ENCODE measurements around the gene OR51A7.

OR51A7 gene

DNA sequence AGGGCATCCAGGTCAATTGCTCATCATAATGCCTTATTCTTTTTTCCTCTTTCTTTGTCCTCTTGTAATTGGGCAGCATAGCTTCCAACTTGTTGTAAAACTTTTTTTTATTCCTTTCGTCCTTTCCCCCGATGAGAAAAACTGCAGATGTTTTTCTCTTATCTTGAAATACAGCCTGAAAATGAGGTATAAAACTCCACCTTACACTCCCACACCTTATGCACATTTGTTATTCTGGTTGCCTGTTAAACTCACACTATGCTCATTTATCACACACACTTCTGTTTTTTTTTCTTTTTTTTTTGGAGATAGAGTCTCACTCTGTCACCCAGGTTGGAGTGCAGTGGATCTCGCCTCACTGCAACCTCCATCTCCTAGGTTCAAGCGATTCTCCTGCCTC is 53.8 kb downstream of the OR51A7 start:
- Histone ChIP-seq H3K4me3 (ENCODE audit: low read depth in 1 of 2, low read length in 2 of 2) (no peak overlapping the region), H3K4me2 (ENCODE audit: insufficient read depth, low read length) (no peak overlapping the region), H3K27me3 (ENCODE audit: insufficient read depth, low read length, poor library complexity) (no peaks in the 10 kb centered on the region), H3K36me3 (ENCODE audit: insufficient read depth, low read length) (no peaks in the 10 kb centered on the region), H4K20me1 (ENCODE audit: insufficient read depth, low read length) (no peaks in the 10 kb centered on the region), H3K4me1 (ENCODE audit: insufficient read depth, low read length) (no peaks in the 10 kb centered on the region), H3K9me3 (ENCODE audit: insufficient read depth, low read length, severe bottlenecking) (no peaks in the 10 kb centered on the region), H3K27ac (ENCODE audit: low read length) (no peak overlapping the region), H3K79me2 (ENCODE audit: insufficient read depth, low read length) (no peaks in the 10 kb centered on the region), H3K9ac (ENCODE audit: low read depth, low read length) (no peak overlapping the region), H2AFZ (ENCODE audit: low read depth, low read length) (no peak overlapping the region)
- no peak for DNase-seq
- TF ChIP-seq, protein P1, sequence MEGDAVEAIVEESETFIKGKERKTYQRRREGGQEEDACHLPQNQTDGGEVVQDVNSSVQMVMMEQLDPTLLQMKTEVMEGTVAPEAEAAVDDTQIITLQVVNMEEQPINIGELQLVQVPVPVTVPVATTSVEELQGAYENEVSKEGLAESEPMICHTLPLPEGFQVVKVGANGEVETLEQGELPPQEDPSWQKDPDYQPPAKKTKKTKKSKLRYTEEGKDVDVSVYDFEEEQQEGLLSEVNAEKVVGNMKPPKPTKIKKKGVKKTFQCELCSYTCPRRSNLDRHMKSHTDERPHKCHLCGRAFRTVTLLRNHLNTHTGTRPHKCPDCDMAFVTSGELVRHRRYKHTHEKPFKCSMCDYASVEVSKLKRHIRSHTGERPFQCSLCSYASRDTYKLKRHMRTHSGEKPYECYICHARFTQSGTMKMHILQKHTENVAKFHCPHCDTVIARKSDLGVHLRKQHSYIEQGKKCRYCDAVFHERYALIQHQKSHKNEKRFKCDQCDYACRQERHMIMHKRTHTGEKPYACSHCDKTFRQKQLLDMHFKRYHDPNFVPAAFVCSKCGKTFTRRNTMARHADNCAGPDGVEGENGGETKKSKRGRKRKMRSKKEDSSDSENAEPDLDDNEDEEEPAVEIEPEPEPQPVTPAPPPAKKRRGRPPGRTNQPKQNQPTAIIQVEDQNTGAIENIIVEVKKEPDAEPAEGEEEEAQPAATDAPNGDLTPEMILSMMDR (IDR thresholded peaks at IDR 0.05; ENCODE audit: borderline replicate concordance, extremely low read depth, low read length, poor library complexity, severe bottlenecking): no peak
- no peak for TF ChIP-seq EZH2 (IDR thresholded peaks at IDR 0.05; ENCODE audit: borderline replicate concordance, low read depth, low read length, severe bottlenecking)
- no peak for ATAC-seq (ENCODE audit: insufficient read depth, low read depth)
